GM23248 (cell line): ENCODE results near the gene LDLRAD4.

ENCODE experiments used
- EZH2 ChIP-seq: fragments of 200-600 bp; sonication (generic); IDR thresholded peaks from 2 replicates; pipeline ENCODE4 v1.6.1; 2018; ENCODE audit warnings: antibody characterized with exemption, mild to moderate bottlenecking; ENCODE audit not compliant: insufficient read depth, poor library complexity, severe bottlenecking
- EZH2phosphoT487 ChIP-seq: fragments of 200-600 bp; sonication (generic); IDR thresholded peaks from 2 replicates; pipeline ENCODE4 v1.6.1; 2018; ENCODE audit warnings: antibody characterized with exemption, moderate library complexity, mild to moderate bottlenecking, low read depth; ENCODE audit not compliant: insufficient read depth

DNA sequence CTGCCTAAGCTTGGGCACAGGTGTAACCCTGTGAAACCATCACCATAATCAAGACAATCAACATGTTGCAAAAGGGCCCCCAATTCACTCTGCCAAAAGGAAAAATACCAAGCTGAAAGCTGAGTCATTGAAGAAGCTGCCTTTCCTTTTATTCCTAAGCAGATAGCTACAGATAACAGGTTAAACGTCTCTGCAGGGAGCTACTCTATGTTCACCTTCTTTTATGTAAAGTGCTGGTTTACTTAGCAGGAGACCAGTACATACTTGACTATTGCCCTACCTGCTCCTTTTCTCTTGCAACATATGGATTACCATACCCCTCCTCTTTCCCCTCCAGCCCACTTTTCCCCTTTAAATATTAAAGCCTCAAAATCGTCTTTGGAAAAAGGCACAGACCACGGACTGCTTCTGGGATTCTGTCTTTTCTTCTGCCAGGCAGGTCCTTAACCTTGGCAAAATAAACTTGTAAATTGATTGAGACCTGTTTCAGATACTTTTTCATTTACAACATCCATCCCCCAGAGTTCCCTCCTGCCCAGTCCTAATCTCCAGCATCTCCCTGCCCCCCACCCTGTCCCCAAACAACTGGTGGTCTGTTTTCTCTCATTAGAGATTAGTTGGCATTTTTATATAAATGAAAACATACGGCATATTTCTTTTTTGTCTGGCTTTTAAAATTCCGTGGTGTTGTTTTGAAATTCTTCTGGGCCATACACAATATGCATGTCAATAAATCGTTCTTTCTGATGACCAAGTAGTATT, 37.8 kb upstream of the LDLRAD4 start:
- TF ChIP-seq EZH2 (no peak), EZH2phosphoT487 (no peak)
